Smooth muscle cell (in vitro differentiated cells): ENCODE data around the gene CD27. TPM values are rescaled to one million over a fixed set of nuclear protein-coding genes. Genes with fewer than 3 reads are reported as not detected.
"Not testable (repeated sequence)": the region's sequence is repeated elsewhere in the genome, so short reads cannot be mapped to it uniquely, and the experiment has no call there.

Experiments
- DNase-seq: peaks from one replicate; lab custom pipeline; 2025; ENCODE audit not compliant: unreplicated experiment; lab: John Stamatoyannopoulos, UW
- H2AFZ ChIP-seq: fragments of 200-600 bp; sonication (generic); 2 replicates; pipeline ENCODE4 v1.6.0; 2016; ENCODE audit warnings: antibody characterized with exemption, low read depth, mild to moderate bottlenecking
- H3F3A ChIP-seq: fragments of 200-600 bp; sonication (generic); 2 replicates; pipeline ENCODE4 v1.6.0; 2017; ENCODE audit warnings: antibody characterized with exemption, low read depth
- H3K27ac ChIP-seq: fragments of 200-600 bp; sonication (generic); 2 replicates; pipeline ENCODE4 v1.5.1; 2016; ENCODE audit warnings: low read depth, mild to moderate bottlenecking
- H3K27me3 ChIP-seq: fragments of 200-600 bp; sonication (generic); 2 replicates; pipeline ENCODE4 v1.6.1; 2016; ENCODE audit warnings: low read depth, mild to moderate bottlenecking
- H3K36me3 ChIP-seq: fragments of 200-600 bp; sonication (generic); 2 replicates; pipeline ENCODE4 v1.5.1; 2016; ENCODE audit warnings: low read depth
- H3K4me1 ChIP-seq: fragments of 200-600 bp; sonication (generic); 2 replicates; pipeline ENCODE4 v1.5.1; 2016; ENCODE audit warnings: low read depth
- H3K4me2 ChIP-seq: fragments of 200-600 bp; sonication (generic); 2 replicates; pipeline ENCODE4 v1.6.0; 2016; ENCODE audit warnings: mild to moderate bottlenecking
- H3K4me3 ChIP-seq: fragments of 200-600 bp; sonication (generic); 2 replicates; pipeline ENCODE4 v1.5.1; 2016; ENCODE audit warnings: mild to moderate bottlenecking
- H3K79me2 ChIP-seq: fragments of 200-600 bp; sonication (generic); 2 replicates; pipeline ENCODE4 v1.6.0; 2016; ENCODE audit warnings: low read depth, mild to moderate bottlenecking
- H3K9ac ChIP-seq: fragments of 200-600 bp; sonication (generic); 2 replicates; pipeline ENCODE4 v1.6.0; 2016; ENCODE audit warnings: low read depth
- H3K9me3 ChIP-seq: fragments of 200-600 bp; sonication (generic); replicated peaks from 2 replicates; pipeline ENCODE4 v1.5.1; 2016; ENCODE audit warnings: low read depth
- H4K20me1 ChIP-seq: fragments of 200-600 bp; sonication (generic); 2 replicates; pipeline ENCODE4 v1.6.0; 2016; ENCODE audit warnings: low read depth
- CTCF ChIP-seq: fragments of 200-600 bp; sonication (generic); IDR thresholded peaks from 2 replicates; pipeline ENCODE4 v1.5.1; 2017; ENCODE audit warnings: borderline replicate concordance, mild to moderate bottlenecking, antibody characterized with exemption; ENCODE audit not compliant: insufficient read depth, poor library complexity, severe bottlenecking
- whole genome bisulfite sequencing: methylation state at CpG from one replicate; pipeline ENCODE4 v1.1.7; 2016; ENCODE audit warnings: low lambda C conversion rate; 5-methylcytosine and 5-hydroxymethylcytosine counted together
- polyA plus RNA-seq: library from polyadenylated mRNA; unstranded; fragments of >200 nt; fragmentation: Nextera tagmentation; extraction: Ambion mirVana; gene quantifications from 2 replicates; pipeline ENCODE4 v1.2.1, GENCODE V29; 2016
- total RNA-seq: library from RNA; depleted of rRNA; stranded (reverse); fragments of >200 nt; gene quantifications from 2 replicates; pipeline ENCODE4 v1.2.3, GENCODE V29; 2014

Gene CD27
- total and polyA plus RNA-seq, 2 experiments from 2014 or later = not detected

- no peak overlapping the region for H3K4me2 ChIP-seq
- no peaks in the 10 kb centered on the region for H3K27me3 ChIP-seq
- H3K36me3 ChIP-seq = no peaks in the 10 kb centered on the region
- no peak overlapping the region for H3K9ac ChIP-seq
- no peak overlapping the region for H3K27ac ChIP-seq
- no peaks in the 10 kb centered on the region for H3K9me3 ChIP-seq
- no peak overlapping the region for H2AFZ ChIP-seq
- WGBS = 89% methylated on average over 11 of the region's 11 CpGs
- H3K79me2 ChIP-seq = peaks cover 22% of the 10 kb centered on the region
- H3K4me3 ChIP-seq = no peak overlapping the region
- no peak for DNase-seq
- peaks cover 14% of the 10 kb centered on the region for H4K20me1 ChIP-seq
- peaks cover 11% of the 10 kb centered on the region for H3K4me1 ChIP-seq
- no peak for TF ChIP-seq CTCF
- H3F3A ChIP-seq = peaks cover 5% of the 10 kb centered on the region
These were observed 27.7 kb downstream of the CD27 start for GRCh38 chr12:6472491-6472890.

DNA sequence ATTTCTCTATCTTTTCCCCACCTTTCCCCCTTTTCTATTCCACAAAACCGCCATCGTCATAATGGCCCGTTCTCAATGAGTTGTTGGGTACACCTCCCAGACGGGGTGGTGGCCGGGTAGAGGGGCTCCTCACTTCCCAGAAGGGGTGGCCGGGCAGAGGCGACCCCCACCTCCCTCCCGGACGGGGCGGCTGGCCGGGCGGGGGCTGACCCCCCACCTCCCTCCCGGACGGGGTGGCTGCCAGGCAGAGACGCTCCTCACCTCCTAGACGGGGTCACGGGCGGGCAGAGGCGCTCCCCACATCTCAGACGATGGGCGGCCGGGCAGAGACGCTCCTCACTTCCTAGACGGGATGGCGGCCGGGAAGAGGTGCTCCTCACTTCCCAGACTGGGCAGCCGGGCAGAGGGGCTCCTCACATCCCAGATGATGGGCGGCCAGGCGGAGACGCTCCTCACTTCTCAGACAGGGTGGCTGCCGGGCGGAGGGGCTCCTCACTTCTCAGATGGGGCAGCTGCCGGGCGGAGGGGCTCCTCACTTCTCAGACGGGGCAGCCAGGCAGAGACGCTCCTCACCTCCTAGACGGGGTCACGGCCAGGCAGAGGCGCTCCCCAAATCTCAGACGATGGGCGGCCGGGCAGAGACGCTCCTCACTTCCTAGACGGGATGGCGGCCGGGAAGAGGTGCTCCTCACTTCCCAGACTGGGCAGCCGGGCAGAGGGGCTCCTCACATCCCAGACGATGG is 30.6 kb downstream of the CD27 start:
- H3K4me2 ChIP-seq, H3K27ac ChIP-seq: not testable (repeated sequence)

DNA sequence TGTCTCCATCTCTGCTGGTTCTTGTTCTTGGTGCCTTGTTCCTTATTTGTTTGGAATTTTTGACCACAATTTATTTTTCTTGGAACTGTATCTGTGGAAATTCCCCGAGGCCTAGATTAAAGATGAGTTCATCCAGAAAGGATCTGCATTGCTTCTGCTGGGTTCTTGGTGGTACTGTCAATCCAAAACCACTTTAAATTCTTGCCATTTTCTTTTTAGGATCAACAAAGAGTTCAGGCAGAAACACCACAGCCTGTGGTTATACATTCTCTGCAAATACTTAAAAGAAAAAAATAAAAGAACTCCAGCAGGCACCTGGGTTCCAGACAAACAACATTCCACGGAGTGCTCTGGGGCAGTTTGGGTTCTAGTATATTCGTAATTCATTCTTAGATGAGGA is 31.7 kb downstream of the CD27 start:
- 34% methylated on average over 3 of the region's 3 CpGs for WGBS
- Histone ChIP-seq H3K36me3 (no peaks in the 10 kb centered on the region), H3K27ac (peak overlapping the region; percentile 89), H3K79me2 (no peaks in the 10 kb centered on the region), H3K9me3 (no peaks in the 10 kb centered on the region), H3K4me1 (no peaks in the 10 kb centered on the region), H3K4me2 (peak overlapping the region; percentile 71), H3K9ac (no peak overlapping the region), H2AFZ (no peak overlapping the region), H3K27me3 (no peaks in the 10 kb centered on the region), H3K4me3 (no peak overlapping the region), H4K20me1 (no peaks in the 10 kb centered on the region), H3F3A (no peaks in the 10 kb centered on the region)
- DNase-seq = no peak
- no peak for TF ChIP-seq CTCF

More for the DNA sequence above, 30.6 kb downstream of the CD27 start:
- H2AFZ ChIP-seq, H3K9ac ChIP-seq, H3K9me3 ChIP-seq, H3F3A ChIP-seq, H3K4me1 ChIP-seq, DNase-seq, H4K20me1 ChIP-seq, H3K79me2 ChIP-seq, H3K4me3 ChIP-seq, H3K36me3 ChIP-seq, H3K27me3 ChIP-seq: not testable (repeated sequence)
- WGBS = 95% methylated on average over 35 of the region's 48 CpGs

GRCh38 chr12:6477601-6478377 is 33.0 kb downstream of the CD27 start:
- WGBS = 94% methylated on average over 35 of the region's 37 CpGs
- H3K27me3 ChIP-seq, H3K4me2 ChIP-seq: not testable (repeated sequence)

More at GRCh38 chr12:6477601-6478377, 33.0 kb downstream of the CD27 start:
- not testable (repeated sequence) for H3K4me3 ChIP-seq, H3K27ac ChIP-seq, H3K9ac ChIP-seq, H2AFZ ChIP-seq, H3K79me2 ChIP-seq, H3F3A ChIP-seq, H3K9me3 ChIP-seq, H3K4me1 ChIP-seq, H3K36me3 ChIP-seq, DNase-seq, H4K20me1 ChIP-seq
